ENCODE measurements around the gene MYH7B. TPM values are rescaled to one million over a fixed set of nuclear protein-coding genes. Genes with fewer than 3 reads are reported as not detected.
A peak's percentile ranks its signal among the peaks of the same experiment; 100 is the strongest.

The MYH7B gene
- total RNA-seq, 1 donor = not detected

GRCh38 chr20:34999782-35000181, 44.1 kb downstream of the MYH7B start:
- no peak for DNase-seq (ENCODE audit: low read depth)
- H3K4me3 ChIP-seq (ENCODE audit: low read depth, low read length) = no peak overlapping the region
- TF ChIP-seq CTCF (IDR thresholded peaks at IDR 0.05; ENCODE audit: insufficient read depth, low read depth, low read length) = no peak

GRCh38 chr20:35000311-35000921, 44.7 kb downstream of the MYH7B start:
- no peak for TF ChIP-seq CTCF (IDR thresholded peaks at IDR 0.05; ENCODE audit: insufficient read depth, low read depth, low read length)
- DNase-seq (ENCODE audit: low read depth) = no peak
- H3K4me3 ChIP-seq (ENCODE audit: low read depth, low read length) = no peak overlapping the region

- TF ChIP-seq CTCF (IDR thresholded peaks at IDR 0.05; ENCODE audit: insufficient read depth, low read depth, low read length) = no peak
- no peak for DNase-seq (ENCODE audit: low read depth)
- H3K4me3 ChIP-seq (ENCODE audit: low read depth, low read length) = no peak overlapping the region
These were observed 45.4 kb downstream of the MYH7B start for GRCh38 chr20:35000922-35001595.

GRCh38 chr20:35001596-35002362, 46.1 kb downstream of the MYH7B start:
- peak; percentile 31 for TF ChIP-seq CTCF (IDR thresholded peaks at IDR 0.05; ENCODE audit: insufficient read depth, low read depth, low read length)
- DNase-seq (ENCODE audit: low read depth) = no peak

GRCh38 chr20:35002426-35003210, 47.0 kb downstream of the MYH7B start:
- no peak for TF ChIP-seq CTCF (IDR thresholded peaks at IDR 0.05; ENCODE audit: insufficient read depth, low read depth, low read length)
- DNase-seq (ENCODE audit: low read depth) = no peak
- H3K4me3 ChIP-seq (ENCODE audit: low read depth, low read length) = no peak overlapping the region

More at GRCh38 chr20:35001596-35002362, 46.1 kb downstream of the MYH7B start:
- no peak overlapping the region for H3K4me3 ChIP-seq (ENCODE audit: low read depth, low read length)

GRCh38 chr20:35003211-35004031, 47.8 kb downstream of the MYH7B start:
- no peak for DNase-seq (ENCODE audit: low read depth)
- H3K4me3 ChIP-seq (ENCODE audit: low read depth, low read length) = no peak overlapping the region
- no peak for TF ChIP-seq CTCF (IDR thresholded peaks at IDR 0.05; ENCODE audit: insufficient read depth, low read depth, low read length)

Data from fibroblast of villous mesenchyme (primary cell).